Motor neuron (in vitro differentiated cells): Measurements from ENCODE around the gene C1orf74. TPM values are rescaled to one million over a fixed set of nuclear protein-coding genes. Genes with fewer than 3 reads are reported as not detected.

ENCODE experiments used
- ATAC-seq, 8 experiments: fragments of 200-7000 bp; cut with Tn5 transposase; replicated peaks in 6 of 8; 2 replicates each; pipeline ENCODE4 v1.8.0; 2021; ENCODE audit warnings: mild to moderate bottlenecking in 8 of 8, moderate library complexity in 8 of 8
- H3K27ac ChIP-seq, 2 donors: fragments of 250-450 bp; sonication (Bioruptor Pico); 2 replicates each; pipeline ENCODE4 v1.9.0; 2021; ENCODE audit warnings: antibody characterized with exemption in 2 of 2, mild to moderate bottlenecking in 2 of 2, moderate library complexity in 1 of 2
- H3K4me1 ChIP-seq, 2 donors: fragments of 250-450 bp; sonication (Bioruptor Pico); replicated peaks in 1 of 2; 2 replicates each; pipeline ENCODE4 v1.6.1; 2021; ENCODE audit warnings: antibody characterized with exemption in 2 of 2, mild to moderate bottlenecking in 2 of 2, moderate library complexity in 1 of 2
- H3K4me3 ChIP-seq, 5 donors: fragments of 250-450 bp; sonication (Bioruptor Pico); 2 replicates each; pipeline ENCODE4 v1.9.0; 2021; ENCODE audit warnings: antibody characterized with exemption in 5 of 5, mild to moderate bottlenecking in 5 of 5, moderate library complexity in 4 of 5
- WGBS, 10 experiments: fragments of 450-650 bp; shearing (Covaris generic); methylation state at CpG; one replicate each; pipeline ENCODE4 v1.0.0; 2022; 5-methylcytosine and 5-hydroxymethylcytosine counted together
- in situ Hi-C, 9 experiments: fragments of 400-800 bp; cut with MboI; loops; one replicate each; pipeline ENCODE4 v1.15.0; 2021; ENCODE audit warnings: low sequenced_read_pairs in 9 of 9, low pct_unique_long_range_greater_than_20kb in 2 of 9; ENCODE audit not compliant: unreplicated experiment in 9 of 9
- total RNA-seq, 8 experiments: library from RNA; unstranded; fragments of 300-600 nt; gene quantifications; 2 replicates each; pipeline versions ENCODE4 v1.2.3 to v1.2.4, GENCODE V29; 2022

The C1orf74 gene
- total RNA-seq, 8 experiments from 2014 or later = 2.2 to 6.3 (median 3.4) TPM

DNA sequence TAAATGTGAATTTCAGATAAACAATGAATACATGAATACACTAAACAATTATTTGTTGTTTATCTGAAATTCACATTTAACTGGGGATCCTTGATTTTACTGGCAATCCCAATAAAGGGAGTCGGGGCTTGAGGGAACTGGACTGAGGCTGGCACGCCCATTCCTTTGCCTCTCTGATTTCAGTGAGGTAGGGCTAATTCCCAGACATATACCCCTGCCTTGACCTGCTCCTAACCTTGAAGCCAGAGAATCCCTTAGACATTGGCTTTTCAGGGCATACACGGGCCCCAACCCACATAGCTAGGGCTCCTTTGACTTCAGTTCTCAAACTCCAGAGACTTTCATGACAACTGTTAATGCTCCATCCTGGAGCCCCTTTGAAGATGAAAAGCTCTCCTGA is 32.6 kb upstream of the C1orf74 start:
- no peak overlapping the region for H3K27ac ChIP-seq
- H3K4me1 ChIP-seq = no peaks in the 10 kb centered on the region
- ATAC-seq = no peak
- WGBS, 10 experiments = 36 to 100% (median 65%) methylated on average over 1 to 3 of the region's 3 CpGs; no CpG with 5 or more reads in 4 of the 10 experiments
- H3K4me3 ChIP-seq = no peak overlapping the region
- in situ Hi-C loops = no loop called here

DNA sequence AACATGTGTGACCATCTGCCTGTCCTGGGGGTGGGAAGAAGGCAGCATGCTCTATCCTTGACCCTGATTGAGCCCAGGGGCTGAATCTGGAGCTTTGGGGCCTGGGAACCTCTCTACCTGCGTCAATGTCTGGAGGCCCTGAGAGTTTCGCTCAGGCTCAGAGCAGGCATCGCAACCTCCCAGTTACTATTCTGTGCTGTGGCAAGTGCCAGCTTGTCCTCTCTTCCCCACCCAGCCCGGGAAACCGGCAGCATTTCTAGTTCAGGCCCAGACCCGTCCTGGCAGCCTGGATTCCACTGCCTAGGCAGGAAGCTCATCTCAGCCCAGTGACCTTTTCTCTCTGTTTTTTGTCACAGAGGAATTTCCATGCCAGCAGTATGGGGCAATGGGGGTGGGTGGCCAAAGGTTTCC is 31.6 kb upstream of the C1orf74 start:
- no peaks in the 10 kb centered on the region for H3K4me1 ChIP-seq
- in situ Hi-C loops = no loop called here
- whole genome bisulfite sequencing, 10 experiments = 60 to 100% (median 80%) methylated on average over 1 to 6 of the region's 6 CpGs; no CpG with 5 or more reads in 4 of the 10 experiments
- no peak overlapping the region for H3K4me3 ChIP-seq
- ATAC-seq = no peak
- H3K27ac ChIP-seq = no peak overlapping the region

DNA sequence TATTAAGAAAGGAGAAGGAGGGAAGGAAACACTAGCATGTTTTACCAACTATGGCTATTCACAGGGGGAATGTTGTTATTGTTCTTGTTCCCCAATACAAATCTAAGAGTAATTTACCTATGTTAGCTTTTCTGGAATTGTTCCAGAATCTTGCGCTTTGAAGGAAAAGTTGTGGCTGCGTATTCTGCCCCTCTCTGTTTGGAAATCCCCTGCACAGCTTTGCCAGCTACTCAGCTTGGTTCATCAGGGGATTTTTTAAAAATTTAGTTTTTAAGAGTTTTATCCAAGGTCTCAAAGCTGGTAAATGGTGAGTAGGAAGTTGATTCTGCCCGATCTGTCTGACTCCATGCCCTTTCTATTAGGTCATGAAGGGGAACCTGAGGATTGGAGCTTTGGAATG is 31.1 kb upstream of the C1orf74 start:
- H3K4me3 ChIP-seq = no peak overlapping the region
- in situ Hi-C loops = no loop called here
- no peak for ATAC-seq
- H3K27ac ChIP-seq = no peak overlapping the region
- H3K4me1 ChIP-seq = no peaks in the 10 kb centered on the region
- WGBS, 10 experiments = 63 to 100% (median 83%) methylated on average over 1 to 3 of the region's 3 CpGs

DNA sequence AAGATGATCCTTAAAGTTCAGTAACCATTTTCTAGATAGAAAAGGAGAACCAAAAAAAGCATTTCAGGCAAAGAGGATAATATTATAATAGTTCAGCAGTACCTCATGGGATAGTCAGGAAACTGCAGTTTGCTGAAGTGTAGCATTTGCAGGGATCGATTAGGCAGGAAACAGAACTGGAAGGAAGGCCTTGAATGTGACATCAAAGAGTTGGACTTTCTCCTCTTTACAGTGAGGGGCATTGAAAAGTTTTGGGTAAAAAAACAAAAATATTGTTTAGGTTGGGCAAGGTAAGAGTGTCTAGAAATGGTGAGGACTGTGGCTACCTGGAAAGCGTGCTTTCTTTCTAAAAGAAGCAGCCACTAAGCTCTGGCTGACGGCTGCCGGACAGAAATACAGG is 29.5 kb upstream of the C1orf74 start:
- Histone ChIP-seq H3K4me1 (no peaks in the 10 kb centered on the region), H3K27ac (no peak overlapping the region), H3K4me3 (no peak overlapping the region)
- in situ Hi-C loops = no loop called here
- ATAC-seq = no peak
- 80 to 100% (median 90%) methylated on average over 1 to 4 of the region's 4 CpGs; no CpG with 5 or more reads in 2 of the 10 experiments for WGBS, 10 experiments

DNA sequence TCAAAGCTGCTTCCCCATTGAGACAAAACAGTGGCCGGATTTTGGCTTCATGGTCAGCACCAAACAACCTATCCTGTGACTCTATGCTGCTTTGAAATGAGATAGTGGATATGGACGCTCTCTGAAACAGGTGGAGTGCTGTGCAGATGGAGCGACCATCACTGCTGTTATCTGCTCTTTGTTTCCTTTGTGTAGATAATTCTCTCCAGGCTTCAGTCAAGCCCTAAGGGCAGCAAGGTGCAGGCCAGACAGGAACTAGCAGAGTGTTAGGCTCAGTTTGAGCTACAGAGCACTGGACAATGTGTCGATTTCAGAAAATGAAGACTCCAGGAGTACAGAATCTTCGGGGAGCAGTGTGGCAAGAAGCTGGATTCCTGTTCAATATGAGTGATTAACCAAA is 26.4 kb upstream of the C1orf74 start:
- no peaks in the 10 kb centered on the region for H3K4me1 ChIP-seq
- 66 to 90% (median 80%) methylated on average over 1 to 5 of the region's 5 CpGs; no CpG with 5 or more reads in 1 of the 10 experiments for WGBS, 10 experiments

DNA sequence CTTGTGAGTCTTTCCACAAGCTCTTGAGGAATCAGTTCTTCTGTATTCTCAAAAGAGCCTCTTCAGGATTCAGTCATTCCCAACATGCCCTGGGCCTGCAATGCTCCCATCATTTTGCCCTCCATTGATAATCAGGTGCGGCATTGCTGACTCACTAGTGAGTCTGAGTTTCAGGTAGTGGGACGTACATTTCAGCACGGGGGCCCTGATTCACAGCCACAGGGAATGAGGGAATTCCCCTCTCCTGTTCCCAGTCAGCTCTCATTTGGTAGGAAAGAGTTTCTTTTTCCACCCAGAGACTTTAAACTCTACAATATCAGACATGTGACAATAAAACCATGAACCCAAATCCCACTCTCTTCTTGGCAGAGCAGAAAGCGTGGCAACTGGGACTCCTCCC is 25.3 kb upstream of the C1orf74 start:
- Histone ChIP-seq H3K4me3 (no peak overlapping the region), H3K27ac (no peak overlapping the region), H3K4me1 (no peaks in the 10 kb centered on the region)
- 57 to 100% (median 100%) methylated on average over 1 to 4 of the region's 4 CpGs; no CpG with 5 or more reads in 3 of the 10 experiments for WGBS, 10 experiments
- in situ Hi-C loops = no loop called here
- ATAC-seq = no peak

More for the DNA sequence above, 26.4 kb upstream of the C1orf74 start:
- in situ Hi-C loops = no loop called here
- no peak overlapping the region for H3K27ac ChIP-seq
- ATAC-seq = no peak
- no peak overlapping the region for H3K4me3 ChIP-seq

DNA sequence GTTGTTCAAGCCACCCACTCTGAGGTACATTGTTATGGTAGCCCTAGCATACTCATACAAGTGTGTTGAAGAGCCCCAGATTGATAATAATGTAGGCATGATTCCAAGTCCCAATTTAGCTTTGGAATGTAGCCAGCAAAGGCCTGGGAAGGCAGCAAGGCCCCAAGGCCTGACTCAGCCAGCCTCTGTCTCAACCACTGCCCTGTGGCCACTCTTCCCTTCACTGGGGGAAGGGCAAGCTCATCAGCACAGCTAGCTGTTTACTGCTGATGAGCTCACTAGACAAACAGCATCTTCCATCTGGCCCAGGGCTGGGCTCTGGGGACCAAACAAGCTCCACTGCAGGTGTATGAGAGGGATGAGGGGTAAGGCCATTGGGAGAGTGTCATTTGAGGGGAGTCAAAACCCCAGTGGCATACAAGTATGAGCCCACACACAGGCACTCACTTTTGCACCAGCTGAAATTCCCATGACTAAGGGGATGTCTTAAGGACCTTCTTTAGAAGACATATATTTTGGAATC is 23.8 kb upstream of the C1orf74 start:
- Histone ChIP-seq H3K4me1 (no peaks in the 10 kb centered on the region), H3K4me3 (no peak overlapping the region), H3K27ac (no peak overlapping the region)
- in situ Hi-C loops = no loop called here
- ATAC-seq = peak in 7 of 8 experiments; percentile 84 to 99 (median 96)

DNA sequence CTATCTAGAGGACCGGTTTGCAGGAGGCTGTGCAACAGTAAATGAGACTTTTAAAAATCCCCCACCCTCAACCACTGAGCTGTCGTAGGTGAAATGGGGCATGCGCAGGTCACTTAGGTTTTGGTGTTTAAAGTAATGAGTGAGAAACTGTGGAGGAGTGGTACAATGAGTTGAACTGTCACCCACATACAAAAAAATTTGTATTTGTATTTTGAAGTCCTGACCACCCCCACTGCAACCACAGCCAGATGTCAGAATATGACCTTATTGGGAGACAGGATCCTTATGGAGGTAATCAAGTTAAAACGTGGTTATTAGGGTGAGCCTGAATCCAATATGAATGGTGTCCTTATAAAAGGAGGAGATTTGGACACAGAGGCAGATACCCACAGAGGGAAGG is 23.1 kb upstream of the C1orf74 start:
- Histone ChIP-seq H3K4me3 (no peak overlapping the region), H3K4me1 (no peaks in the 10 kb centered on the region), H3K27ac (no peak overlapping the region)
- 22 to 100% (median 81%) methylated on average over 1 to 4 of the region's 4 CpGs for WGBS, 10 experiments
- no peak for ATAC-seq
- in situ Hi-C loops = no loop called here

DNA sequence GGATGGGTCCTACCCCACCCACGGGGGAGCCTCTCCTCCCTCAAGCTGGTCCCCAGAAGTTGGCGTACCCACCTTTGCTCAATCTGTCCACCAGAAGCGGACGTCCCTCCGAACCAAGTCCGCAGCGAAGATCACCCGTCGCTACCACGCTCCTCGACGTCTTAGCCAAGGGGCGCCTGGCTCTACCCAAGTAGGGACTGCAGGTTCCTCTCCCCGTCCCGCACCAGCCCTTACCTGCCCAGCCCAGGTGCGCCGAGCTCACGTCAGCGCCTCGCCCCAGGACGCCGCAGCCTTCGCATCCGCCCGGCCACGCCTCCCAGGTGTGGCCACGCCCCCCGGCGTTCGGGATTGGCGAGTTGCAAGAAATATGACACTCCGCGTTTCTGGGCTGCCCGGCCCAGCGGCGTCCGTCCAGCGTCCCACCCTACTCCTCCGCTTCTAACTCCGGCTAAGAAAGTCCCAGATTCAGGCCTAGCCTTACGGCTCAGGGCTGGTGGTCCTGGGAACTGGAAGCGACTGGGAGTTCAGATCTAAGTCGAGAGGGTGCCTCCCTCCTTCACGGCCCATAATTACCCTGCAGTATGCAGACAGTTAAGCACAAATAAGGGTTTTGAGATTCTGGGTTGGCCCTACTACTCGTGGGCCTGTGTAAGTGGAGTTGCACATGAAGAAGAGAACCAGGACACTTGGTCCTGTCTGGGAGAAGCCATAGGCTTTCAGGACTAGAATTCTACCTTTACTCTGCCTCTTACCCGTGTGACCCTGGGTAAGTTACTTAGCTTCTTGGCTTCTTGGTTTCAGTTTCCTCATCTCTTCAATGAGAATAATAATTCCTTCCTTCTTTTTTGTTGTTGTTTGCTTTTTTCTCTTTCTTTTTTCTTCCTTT is 21.8 kb upstream of the C1orf74 start, which contains the start of gene IRF6:
TSS of gene IRF6 (minus strand) at position 268 of the 886 bp plus-strand sequence. CDS start 4,729 bp downstream, outside the sequence.
- peak within 1 kb of the TSS in 1 of 5 donors; percentile 10 for H3K4me3 ChIP-seq
- peak in 4 of 8 experiments; percentile 30 to 98 (median 74) for ATAC-seq
- WGBS, 10 experiments = 1 to 85% (median 37%) methylated on average over 1 to 22 of the region's 46 CpGs
- in situ Hi-C loops = no loop called here
- H3K27ac ChIP-seq = no peak within 1 kb of the TSS
- no peaks in the 10 kb centered on the region for H3K4me1 ChIP-seq

DNA sequence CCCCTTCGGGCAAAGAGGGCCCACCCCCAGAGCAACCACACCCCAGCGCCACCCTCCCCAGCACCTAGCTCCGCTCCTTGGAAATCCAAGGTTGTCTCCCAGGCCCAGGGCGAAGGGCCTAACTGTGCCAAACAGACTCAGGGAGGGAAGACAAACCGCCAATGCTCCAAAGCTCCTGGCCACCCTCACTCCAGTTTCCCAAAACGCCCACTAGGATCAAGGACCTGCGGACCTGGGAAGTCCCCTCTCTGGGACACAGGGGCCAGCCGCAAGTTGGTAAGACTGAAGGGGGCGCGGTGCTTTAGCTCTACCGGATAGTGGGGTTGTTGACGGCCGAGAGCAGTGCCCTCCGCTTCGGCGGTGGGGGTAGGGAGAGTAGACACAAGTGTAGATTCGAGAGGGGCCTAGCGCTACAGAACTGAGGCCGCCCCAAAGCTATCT is 21.0 kb upstream of the C1orf74 start:
- ATAC-seq = no peak
- Histone ChIP-seq H3K4me1 (no peaks in the 10 kb centered on the region), H3K27ac (no peak overlapping the region), H3K4me3 (no peak overlapping the region)
- in situ Hi-C loops = no loop called here
- 15% methylated on average over 4 of the region's 19 CpGs; no CpG with 5 or more reads in 9 of the 10 experiments for WGBS, 10 experiments

DNA sequence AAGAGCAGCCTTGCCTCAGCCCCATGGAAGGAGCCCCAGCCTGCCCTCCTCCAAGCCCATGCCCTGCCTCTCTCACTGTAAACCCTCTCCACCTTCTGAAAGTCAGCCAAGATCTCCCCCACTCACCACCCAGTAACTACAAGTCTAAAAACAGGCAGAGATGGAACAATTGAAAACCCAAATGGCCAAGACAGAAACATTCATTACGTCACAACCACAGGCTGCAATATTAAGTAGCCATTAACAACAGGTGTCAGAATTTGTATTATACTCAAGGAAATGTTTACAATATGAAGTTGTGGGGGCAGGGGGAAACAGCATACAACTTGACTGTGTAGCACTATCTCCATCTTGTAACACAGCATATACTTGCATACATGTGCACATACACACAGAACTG is 19.2 kb upstream of the C1orf74 start:
- Histone ChIP-seq H3K4me1 (no peaks in the 10 kb centered on the region), H3K4me3 (no peak overlapping the region), H3K27ac (no peak overlapping the region)
- in situ Hi-C loops = no loop called here
- no peak for ATAC-seq
- WGBS, 10 experiments = 20 to 100% (median 83%) methylated on average over 1 of the region's 1 CpG; no CpG with 5 or more reads in 5 of the 10 experiments

DNA sequence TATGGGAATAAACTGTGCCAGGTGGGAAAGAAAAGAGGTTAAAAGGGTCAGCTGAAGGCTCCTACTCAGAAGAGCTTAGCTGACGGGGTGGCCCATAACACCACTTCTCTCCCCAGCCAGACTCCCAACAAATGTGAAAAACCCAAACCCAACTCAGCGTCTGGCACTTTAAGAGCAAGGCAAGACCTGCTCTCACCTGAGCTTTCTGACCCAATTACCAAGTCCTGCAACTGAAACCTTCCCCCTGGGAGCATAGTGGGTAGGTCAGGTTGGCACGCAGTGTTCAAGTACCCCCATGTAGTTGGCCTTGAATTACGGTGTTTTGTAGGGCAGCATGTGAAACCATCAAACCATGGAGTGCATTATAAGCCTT is 18.4 kb upstream of the C1orf74 start:
- H3K4me1 ChIP-seq = no peaks in the 10 kb centered on the region
- ATAC-seq = no peak
- no peak overlapping the region for H3K4me3 ChIP-seq
- WGBS, 10 experiments = 29 to 100% (median 61%) methylated on average over 1 to 4 of the region's 4 CpGs; no CpG with 5 or more reads in 2 of the 10 experiments
- in situ Hi-C loops = no loop called here
- H3K27ac ChIP-seq = no peak overlapping the region

DNA sequence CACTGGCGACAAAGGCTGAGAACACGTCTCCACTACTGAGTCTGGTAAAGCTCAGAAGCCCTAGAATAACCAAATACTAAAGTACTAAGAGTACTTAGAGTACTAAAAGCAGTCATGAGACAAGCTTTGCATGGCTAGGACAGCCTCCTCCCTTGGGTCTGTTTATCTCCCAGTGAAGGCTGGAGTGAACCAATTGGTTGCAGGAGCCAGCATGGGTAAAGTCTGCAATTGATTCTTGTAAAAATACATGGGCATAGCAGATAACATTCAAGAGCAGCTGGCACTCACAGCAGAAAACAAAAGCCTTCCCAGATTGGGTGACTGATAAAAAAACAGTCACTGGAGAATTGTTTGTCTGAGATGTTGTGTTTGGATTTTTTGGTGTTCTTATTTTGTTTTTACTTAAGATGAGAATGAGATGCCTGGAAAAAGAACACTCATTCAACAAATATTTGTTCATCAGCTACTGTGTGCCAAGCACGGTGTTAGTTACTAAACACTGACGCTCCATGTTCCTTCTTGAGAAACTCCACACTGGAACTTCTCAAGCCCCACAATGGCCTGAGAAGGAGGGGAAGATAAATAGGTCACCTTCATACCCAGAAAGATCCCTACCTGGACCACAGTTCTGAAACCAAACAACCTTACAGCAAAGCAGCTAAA is 17.9 kb upstream of the C1orf74 start:
- 40 to 83% (median 65%) methylated on average over 1 to 4 of the region's 4 CpGs; no CpG with 5 or more reads in 4 of the 10 experiments for WGBS, 10 experiments
- Histone ChIP-seq H3K4me3 (no peak overlapping the region), H3K4me1 (no peaks in the 10 kb centered on the region), H3K27ac (no peak overlapping the region)
- in situ Hi-C loops = no loop called here
- peak in 1 of 8 experiments; percentile 16 for ATAC-seq
